Thoracic aorta (tissue), 2 donors: ENCODE measurements around the gene SPNS3. TPM values are rescaled to one million over a fixed set of nuclear protein-coding genes. Genes with fewer than 3 reads are reported as not detected.

Source experiments
- ATAC-seq: fragments of 150-250 bp; one replicate; pipeline ENCODE4 v1.8.0; 2017; ENCODE audit warnings: low read depth; ENCODE audit not compliant: insufficient number of reproducible peaks, low FRiP score
- DNase-seq: peaks from one replicate; pipeline ENCODE4 v3.0.0-alpha.2; 2020; ENCODE audit warnings: low spot score
- H3K27ac ChIP-seq, 2 donors: fragments of 200-600 bp; sonication (generic); 1 replicate in 1 of 2; 2 replicates in 1 of 2; pipeline ENCODE4 v1.5.1; 2016; ENCODE audit warnings: mild to moderate bottlenecking in 2 of 2, moderate library complexity in 2 of 2
- H3K27me3 ChIP-seq: fragments of 200-600 bp; sonication (generic); replicated peaks from 2 replicates; pipeline ENCODE4 v1.6.0; 2016; ENCODE audit warnings: mild to moderate bottlenecking; ENCODE audit not compliant: insufficient read depth
- H3K36me3 ChIP-seq: fragments of 200-600 bp; sonication (generic); one replicate; pipeline ENCODE4 v1.5.1; 2016
- H3K4me1 ChIP-seq, 2 donors: fragments of 200-600 bp; sonication (generic); 1 replicate in 1 of 2; 2 replicates in 1 of 2; pipeline versions ENCODE4 v1.5.1 to v1.6.0; 2016; ENCODE audit warnings: low read depth in 2 of 2, mild to moderate bottlenecking in 1 of 2; ENCODE audit not compliant: control insufficient read depth in 1 of 2
- H3K4me3 ChIP-seq: fragments of 200-600 bp; sonication (generic); 2 replicates; pipeline ENCODE4 v1.5.1; 2016; ENCODE audit warnings: mild to moderate bottlenecking
- H3K9me3 ChIP-seq: fragments of 200-600 bp; sonication (generic); 2 replicates; pipeline ENCODE4 v1.5.1; 2016
- CTCF ChIP-seq: fragments of 200-600 bp; sonication (generic); IDR thresholded peaks from one replicate; pipeline ENCODE4 v1.5.1; 2019; ENCODE audit warnings: antibody characterized with exemption
- total RNA-seq, 2 donors: library from RNA; depleted of rRNA; stranded (reverse); fragments of >200 nt; gene quantifications; one replicate each; pipeline versions ENCODE4 v1.1.0 to v1.2.3, GENCODE V29; 2016

Gene SPNS3
- total RNA-seq, 2 donors from 2014 or later, result 1.9 TPM; not detected in 1

DNA sequence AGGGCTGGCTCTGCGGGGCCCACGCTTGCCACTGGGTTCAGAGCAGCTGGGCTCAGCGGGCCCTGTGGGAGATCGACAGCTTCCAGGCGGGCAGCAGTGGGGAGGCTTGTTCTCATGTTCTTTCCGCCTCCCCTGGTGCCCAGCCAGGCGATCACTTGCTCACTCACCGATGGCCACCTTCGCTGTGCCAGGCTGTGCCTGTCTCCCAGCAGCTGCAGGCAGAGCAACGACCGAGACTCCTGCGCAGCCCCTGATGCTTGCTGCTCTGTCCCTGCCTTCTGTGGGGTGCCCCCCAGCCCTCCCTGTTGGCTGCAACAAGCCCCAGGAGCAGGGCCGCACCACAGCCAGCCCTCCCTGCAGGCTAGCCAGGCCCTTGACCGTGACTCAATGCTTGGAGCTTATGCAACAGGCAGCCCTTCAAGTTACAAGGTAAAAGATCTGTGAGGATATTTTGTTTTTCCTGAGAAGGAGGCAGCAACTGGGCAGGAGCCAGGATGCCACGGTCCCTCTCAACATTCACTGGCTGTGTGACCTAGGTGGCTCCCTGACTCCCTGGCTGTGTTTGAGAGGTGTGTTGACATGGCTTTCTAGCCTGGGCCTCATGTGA is 55.4 kb downstream of the SPNS3 start:
- H3K36me3 ChIP-seq, result no peaks in the 10 kb centered on the region
- H3K27me3 ChIP-seq, result no peaks in the 10 kb centered on the region
- ATAC-seq (no peak), DNase-seq (no peak)
- H3K4me1 ChIP-seq, result peaks cover 0 to 5% of the 10 kb centered on the region in 2 donors
- H3K9me3 ChIP-seq, result no peaks in the 10 kb centered on the region
- TF ChIP-seq CTCF, result no peak
- H3K27ac ChIP-seq, result no peak overlapping the region
- H3K4me3 ChIP-seq, result no peak overlapping the region

- ATAC-seq (no peak), DNase-seq (no peak)
- no peak for TF ChIP-seq CTCF
- Histone ChIP-seq H3K27ac (no peak overlapping the region), H3K4me3 (no peak overlapping the region), H3K9me3 (no peaks in the 10 kb centered on the region), H3K27me3 (no peaks in the 10 kb centered on the region), H3K36me3 (no peaks in the 10 kb centered on the region), H3K4me1 (peaks cover 0 to 5% of the 10 kb centered on the region in 2 donors)
Measured at GRCh38 chr17:4490109-4490591, 56.4 kb downstream of the SPNS3 start.

DNA sequence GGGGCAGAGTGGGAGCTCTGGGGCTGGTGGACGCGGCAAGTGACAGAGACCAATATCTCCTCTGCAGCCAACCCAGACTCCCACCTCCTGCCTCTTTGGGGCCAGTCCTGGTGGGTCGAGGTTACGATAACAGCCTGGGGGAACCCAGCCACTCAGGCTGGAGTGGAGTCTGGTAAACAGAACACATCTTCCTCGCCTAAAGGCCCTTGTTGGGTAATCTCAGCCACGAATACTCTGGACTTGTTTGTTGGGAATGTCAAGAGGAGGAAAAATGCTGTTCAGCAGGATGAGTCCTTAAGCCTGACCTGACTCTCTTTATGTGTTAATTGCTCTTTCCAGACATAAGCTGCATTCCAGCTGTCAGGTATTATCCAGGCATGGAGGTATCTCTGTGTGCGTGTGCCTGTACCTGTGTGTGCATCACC is 56.9 kb downstream of the SPNS3 start:
- H3K27ac ChIP-seq, result no peak overlapping the region

GRCh38 chr17:4492721-4493561 is 59.2 kb downstream of the SPNS3 start:
- DNase-seq, result no peak
- Histone ChIP-seq H3K9me3 (no peaks in the 10 kb centered on the region), H3K4me3 (no peak overlapping the region), H3K27ac (no peak overlapping the region), H3K4me1 (peaks cover 10 to 17% of the 10 kb centered on the region in 2 donors), H3K36me3 (no peaks in the 10 kb centered on the region), H3K27me3 (no peaks in the 10 kb centered on the region)
- TF ChIP-seq CTCF, result no peak
- ATAC-seq, result no peak

More for the DNA sequence above, 56.9 kb downstream of the SPNS3 start:
- Histone ChIP-seq H3K9me3 (no peaks in the 10 kb centered on the region), H3K27me3 (no peaks in the 10 kb centered on the region), H3K4me3 (no peak overlapping the region), H3K36me3 (no peaks in the 10 kb centered on the region), H3K4me1 (peaks cover 0 to 5% of the 10 kb centered on the region in 2 donors)
- ATAC-seq (no peak), DNase-seq (no peak)
- no peak for TF ChIP-seq CTCF

DNA sequence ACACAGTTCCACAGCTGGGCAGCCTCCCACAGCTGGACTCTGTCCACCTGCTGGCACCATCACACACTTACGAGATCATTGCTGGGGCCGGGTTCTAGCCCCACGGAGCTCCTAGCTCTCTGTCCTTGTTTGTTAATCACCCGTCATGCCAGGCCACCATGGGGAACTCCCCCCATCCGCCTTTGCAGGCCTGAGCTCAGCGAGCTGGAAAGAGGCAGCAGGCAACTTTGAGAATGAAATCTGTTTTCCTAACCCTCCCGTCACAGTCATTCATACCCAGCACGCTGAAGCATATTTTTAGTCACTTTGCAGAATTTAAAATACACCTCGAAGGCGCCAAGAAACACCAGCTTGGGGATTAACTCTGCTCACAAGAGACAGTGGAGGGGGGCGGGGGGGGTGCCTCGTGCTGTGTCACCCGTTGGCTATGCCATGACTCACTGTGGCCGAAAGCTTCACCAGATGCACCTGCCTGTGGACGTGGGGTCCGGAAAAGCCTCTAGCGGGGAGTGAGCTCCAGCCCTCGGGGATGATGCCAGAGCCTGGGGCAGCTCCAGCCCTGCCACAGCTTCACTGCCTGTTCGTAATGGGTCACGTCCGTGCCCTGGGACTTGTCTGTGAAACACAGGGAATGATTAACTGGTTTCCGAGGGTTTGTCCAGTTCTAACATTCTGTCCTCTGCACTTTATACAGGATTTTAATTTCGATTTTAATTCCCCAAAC is 63.5 kb downstream of the SPNS3 start:
- DNase-seq (peak; percentile 47), ATAC-seq (peak; percentile 59)
- Histone ChIP-seq H3K4me3 (peak overlapping the region; percentile 71), H3K27ac (peak overlapping the region; percentile 85), H3K27me3 (no peaks in the 10 kb centered on the region), H3K4me1 (peaks cover 23 to 35% of the 10 kb centered on the region in 2 donors), H3K9me3 (no peaks in the 10 kb centered on the region), H3K36me3 (no peaks in the 10 kb centered on the region)
- no peak for TF ChIP-seq CTCF
